Gastroesophageal sphincter (tissue), 4 donors: ENCODE measurements around the gene SHISA9. TPM values are rescaled to one million over a fixed set of nuclear protein-coding genes. Genes with fewer than 3 reads are reported as not detected.

Experiments
- ATAC-seq: fragments of 150-250 bp; one replicate; pipeline ENCODE4 v1.9.1; 2016; ENCODE audit warnings: mild to moderate bottlenecking, moderate library complexity
- H3K27ac ChIP-seq, 4 donors: fragments of 200-600 bp; sonication (generic) in 3 of 4; 1 replicate in 3 of 4; 2 replicates in 1 of 4; pipeline ENCODE4 v1.5.1; 2016 to 2019
- H3K27me3 ChIP-seq: fragments of 200-600 bp; sonication (generic); one replicate; pipeline ENCODE4 v1.5.1; 2019
- H3K36me3 ChIP-seq, 2 donors: fragments of 200-600 bp; sonication (generic); one replicate each; pipeline ENCODE4 v1.5.1; 2019; ENCODE audit warnings: control low read depth in 1 of 2
- H3K4me1 ChIP-seq, 3 donors: fragments of 200-600 bp; sonication (generic); 1 replicate in 2 of 3; 2 replicates in 1 of 3; pipeline ENCODE4 v1.5.1; 2016 to 2019; ENCODE audit warnings: control low read depth in 2 of 3
- H3K4me3 ChIP-seq, 2 donors: fragments of 200-600 bp; sonication (generic); one replicate each; pipeline ENCODE4 v1.5.1; 2019; ENCODE audit warnings: mild to moderate bottlenecking in 1 of 2, moderate library complexity in 1 of 2
- H3K9me3 ChIP-seq, 3 donors: fragments of 200-600 bp; sonication (generic); one replicate each; pipeline ENCODE4 v1.5.1; 2017 to 2019; ENCODE audit warnings: control low read depth in 2 of 3
- CTCF ChIP-seq, 4 experiments: fragments of 200-600 bp in 2 of 4; fragments of 450-650 bp in 2 of 4; sonication (generic) in 1 of 4; IDR thresholded peaks; one replicate each; pipeline ENCODE4 v1.5.1; 2017 to 2019; ENCODE audit warnings: antibody characterized with exemption in 4 of 4, mild to moderate bottlenecking in 2 of 4, moderate library complexity in 2 of 4
- EP300 ChIP-seq: sonication (generic); formaldehyde crosslinking; IDR thresholded peaks from one replicate; pipeline ENCODE4 v1.6.1; 2017; ENCODE audit warnings: antibody characterized with exemption, mild to moderate bottlenecking
- POLR2A ChIP-seq, 2 donors: fragments of 450-650 bp; IDR thresholded peaks; one replicate each; pipeline ENCODE4 v1.6.1; 2017; ENCODE audit warnings: antibody characterized with exemption in 2 of 2, mild to moderate bottlenecking in 2 of 2, moderate library complexity in 1 of 2
- POLR2AphosphoS5 ChIP-seq: sonication (generic); formaldehyde crosslinking; IDR thresholded peaks from one replicate; pipeline ENCODE4 v1.6.1; 2017; ENCODE audit warnings: antibody characterized with exemption
- WGBS, 2 donors: methylation state at CpG; one replicate each; pipeline ENCODE4 v1.1.5; 2018; ENCODE audit warnings: low coverage in 1 of 2; 5-methylcytosine and 5-hydroxymethylcytosine counted together
- total RNA-seq, 4 donors: library from RNA; depleted of rRNA; stranded (reverse); fragments of >200 nt; gene quantifications; one replicate each; pipeline ENCODE4 v1.1.0, GENCODE V29; 2016

Gene SHISA9
- total RNA-seq, 4 donors from 2014 or later: 1.1 to 12.6 (median 4.9) TPM

- H3K27me3 ChIP-seq: no peaks in the 10 kb centered on the region
- no peak overlapping the region for H3K4me3 ChIP-seq
- ATAC-seq: no peak
- TF ChIP-seq CTCF (IDR thresholded peaks at IDR 0.05): no peak
- TF ChIP-seq POLR2A (IDR thresholded peaks at IDR 0.05): no peak
- no peak for TF ChIP-seq EP300
- TF ChIP-seq POLR2AphosphoS5: no peak
- H3K4me1 ChIP-seq: no peaks in the 10 kb centered on the region
- H3K27ac ChIP-seq: no peak overlapping the region
- H3K36me3 ChIP-seq: no peaks in the 10 kb centered on the region
- 47 to 88% methylated on average over 2 to 4 of the region's 4 CpGs for WGBS, 2 donors
- H3K9me3 ChIP-seq: no peaks in the 10 kb centered on the region
These were observed 248.9 kb downstream of the SHISA9 start for GRCh38 chr16:13150181-13150885.

GRCh38 chr16:13153696-13154095 is 252.3 kb downstream of the SHISA9 start:
- H3K27me3 ChIP-seq: peaks cover 3% of the 10 kb centered on the region
- 27 to 75% methylated on average over 2 to 4 of the region's 4 CpGs for WGBS, 2 donors
- no peaks in the 10 kb centered on the region for H3K36me3 ChIP-seq
- H3K27ac ChIP-seq: no peak overlapping the region
- H3K9me3 ChIP-seq: no peaks in the 10 kb centered on the region
- no peaks in the 10 kb centered on the region for H3K4me1 ChIP-seq
- no peak overlapping the region for H3K4me3 ChIP-seq
- no peak for ATAC-seq
- no peak for TF ChIP-seq EP300
- TF ChIP-seq CTCF (IDR thresholded peaks at IDR 0.05): no peak

GRCh38 chr16:13154799-13155198 is 253.4 kb downstream of the SHISA9 start:
- Histone ChIP-seq H3K27ac (no peak overlapping the region), H3K27me3 (peaks cover 3% of the 10 kb centered on the region), H3K36me3 (no peaks in the 10 kb centered on the region), H3K4me3 (no peak overlapping the region), H3K4me1 (no peaks in the 10 kb centered on the region), H3K9me3 (no peaks in the 10 kb centered on the region)
- ATAC-seq: no peak
- TF ChIP-seq POLR2A (IDR thresholded peaks at IDR 0.05) (no peak), CTCF (IDR thresholded peaks at IDR 0.05) (no peak), POLR2AphosphoS5 (no peak), EP300 (no peak)
- WGBS, 2 donors: 60 to 65% methylated on average over 2 of the region's 2 CpGs

GRCh38 chr16:13155377-13155776 is 254.0 kb downstream of the SHISA9 start:
- Histone ChIP-seq H3K36me3 (no peaks in the 10 kb centered on the region), H3K4me1 (no peaks in the 10 kb centered on the region), H3K4me3 (no peak overlapping the region), H3K27me3 (peaks cover 3% of the 10 kb centered on the region), H3K9me3 (no peaks in the 10 kb centered on the region), H3K27ac (no peak overlapping the region)
- 67% methylated on average over 1 of the region's 2 CpGs; no CpG with 5 or more reads in 1 of the 2 donors for WGBS, 2 donors
- TF ChIP-seq POLR2AphosphoS5: no peak
- TF ChIP-seq POLR2A (IDR thresholded peaks at IDR 0.05): no peak
- TF ChIP-seq CTCF (IDR thresholded peaks at IDR 0.05): no peak
- no peak for TF ChIP-seq EP300
- no peak for ATAC-seq

GRCh38 chr16:13155780-13156179 is 254.4 kb downstream of the SHISA9 start:
- no peak for ATAC-seq
- Histone ChIP-seq H3K36me3 (no peaks in the 10 kb centered on the region), H3K27me3 (peaks cover 3% of the 10 kb centered on the region), H3K27ac (no peak overlapping the region), H3K4me3 (no peak overlapping the region), H3K9me3 (no peaks in the 10 kb centered on the region), H3K4me1 (no peaks in the 10 kb centered on the region)
- TF ChIP-seq CTCF (IDR thresholded peaks at IDR 0.05) (no peak), EP300 (no peak), POLR2A (IDR thresholded peaks at IDR 0.05) (no peak), POLR2AphosphoS5 (no peak)
- 27 to 51% methylated on average over 3 of the region's 3 CpGs for WGBS, 2 donors
